ENCODE data around the gene SRGN.
A peak's percentile ranks its signal among the peaks of the same experiment; 100 is the strongest.
"Not testable (repeated sequence)": the region's sequence is repeated elsewhere in the genome, so short reads cannot be mapped to it uniquely, and the experiment has no call there.

The SRGN gene, protein sequence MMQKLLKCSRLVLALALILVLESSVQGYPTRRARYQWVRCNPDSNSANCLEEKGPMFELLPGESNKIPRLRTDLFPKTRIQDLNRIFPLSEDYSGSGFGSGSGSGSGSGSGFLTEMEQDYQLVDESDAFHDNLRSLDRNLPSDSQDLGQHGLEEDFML

GRCh38 chr10:69087590-69088470 lies at the start of gene SRGN:
Gene SRGN, plus strand, starts transcription at chr10:69088103. Its CDS starts 55 bp downstream, at chr10:69088158.
- DNase-seq (ENCODE audit: low read depth in 2 of 2) = peak in 1 of 2 donors; percentile 55

- DNase-seq (ENCODE audit: low read depth in 2 of 2) = not testable (repeated sequence)
Observed at GRCh38 chr10:69040904-69041303, 47.0 kb upstream of the SRGN start.

- no peak for DNase-seq (ENCODE audit: low read depth in 2 of 2)
Observed at GRCh38 chr10:69042417-69042816, 45.5 kb upstream of the SRGN start.

- no peak for DNase-seq (ENCODE audit: low read depth in 2 of 2)
Observed at GRCh38 chr10:69042838-69043237, 45.1 kb upstream of the SRGN start.

DNA sequence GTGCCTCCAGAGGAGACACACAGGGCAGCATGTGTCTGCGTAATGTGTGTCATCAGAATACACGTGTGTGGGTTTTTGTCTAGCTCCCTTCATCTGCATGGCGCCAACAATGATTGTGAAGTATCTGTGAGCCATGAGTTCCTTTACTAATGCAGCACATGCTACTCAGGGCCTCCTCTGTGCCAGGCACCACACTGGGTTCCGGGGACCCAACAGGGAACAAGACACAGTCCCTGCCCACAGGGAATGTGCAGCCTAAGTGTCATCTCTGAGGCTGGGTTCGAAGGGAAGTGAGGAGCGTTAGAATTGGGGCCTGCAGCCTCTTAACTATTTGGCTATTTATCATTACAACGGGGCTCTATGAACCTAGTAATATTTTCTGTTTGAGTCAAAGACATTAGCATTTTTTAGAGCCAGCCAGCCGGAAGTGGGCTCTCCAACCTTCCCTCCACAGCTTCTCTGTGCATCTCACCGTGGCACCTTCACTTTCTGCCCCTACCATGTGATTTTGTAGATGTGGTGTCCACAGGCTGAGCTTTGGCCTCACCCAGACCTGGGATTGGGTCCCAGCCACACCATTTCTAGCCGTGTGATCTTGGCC lies 43.9 kb upstream of the SRGN start:
- DNase-seq (ENCODE audit: low read depth in 2 of 2) = no peak

GRCh38 chr10:69044546-69044945 lies 43.4 kb upstream of the SRGN start:
- no peak for DNase-seq (ENCODE audit: low read depth in 2 of 2)

DNA sequence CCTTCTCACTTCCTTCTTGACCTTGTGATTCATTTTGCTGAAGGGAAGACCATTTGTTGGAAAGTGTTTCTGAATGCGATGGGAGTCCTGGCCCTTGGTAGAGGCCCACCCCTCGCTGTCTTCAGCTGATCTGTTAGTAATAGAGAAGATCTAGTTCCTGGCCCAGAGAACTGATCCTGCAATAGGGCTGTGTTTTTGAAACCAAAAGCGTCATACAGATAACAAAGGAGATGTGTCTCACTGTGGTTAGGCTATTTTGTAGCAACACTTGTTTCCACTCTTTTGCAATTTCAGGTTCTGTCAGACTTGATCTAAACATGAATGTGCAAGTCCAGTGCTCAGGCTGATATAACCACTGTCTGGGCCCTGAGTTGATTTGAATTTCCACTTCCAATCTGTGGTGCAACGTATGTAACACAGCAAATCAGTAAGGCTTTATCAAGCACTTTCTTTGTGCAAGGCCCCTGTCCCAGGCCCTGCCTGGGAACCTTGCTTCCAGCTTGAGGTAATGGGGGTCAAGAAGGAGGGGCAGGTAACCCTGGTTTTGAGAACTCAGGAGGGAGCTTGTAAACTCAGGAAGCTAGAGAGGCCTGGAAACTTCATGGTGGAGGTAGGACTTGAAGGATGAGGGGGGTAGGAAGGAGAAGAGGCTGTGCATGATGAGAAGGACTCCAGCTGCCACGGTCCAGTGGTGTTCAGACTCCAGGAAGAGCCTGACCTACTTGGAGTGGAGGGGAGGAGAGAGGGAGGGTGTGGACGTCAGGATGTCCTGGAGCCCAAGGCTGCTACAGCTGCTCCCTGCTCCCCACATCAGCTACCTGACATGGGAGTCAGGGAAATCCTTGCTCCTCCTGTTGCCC lies 42.2 kb upstream of the SRGN start:
- no peak for DNase-seq (ENCODE audit: low read depth in 2 of 2)

GRCh38 chr10:69047111-69047832 lies 40.6 kb upstream of the SRGN start:
- DNase-seq (ENCODE audit: low read depth in 2 of 2) = no peak

DNA sequence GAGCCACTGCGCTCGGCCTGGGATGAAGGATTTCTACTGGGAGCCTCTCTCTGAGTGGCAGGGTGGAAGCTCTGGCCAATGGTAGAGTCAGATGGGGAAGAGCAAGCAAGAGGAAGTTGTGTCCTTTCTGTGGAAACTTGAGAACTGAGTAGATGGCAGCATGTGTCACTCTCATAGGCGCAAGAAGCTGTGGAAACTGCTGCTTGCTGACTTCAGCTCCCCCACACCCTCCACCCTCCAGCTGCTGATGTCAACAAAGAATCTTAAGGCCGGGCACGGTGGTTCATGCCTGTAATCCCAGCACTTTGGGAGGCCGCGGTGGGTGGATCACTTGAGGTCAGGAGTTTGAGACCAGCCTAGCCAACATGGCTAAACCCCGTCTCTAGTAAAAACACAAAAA lies 39.8 kb upstream of the SRGN start:
- DNase-seq (ENCODE audit: low read depth in 2 of 2) = peak in 1 of 2 donors; percentile 33

DNA sequence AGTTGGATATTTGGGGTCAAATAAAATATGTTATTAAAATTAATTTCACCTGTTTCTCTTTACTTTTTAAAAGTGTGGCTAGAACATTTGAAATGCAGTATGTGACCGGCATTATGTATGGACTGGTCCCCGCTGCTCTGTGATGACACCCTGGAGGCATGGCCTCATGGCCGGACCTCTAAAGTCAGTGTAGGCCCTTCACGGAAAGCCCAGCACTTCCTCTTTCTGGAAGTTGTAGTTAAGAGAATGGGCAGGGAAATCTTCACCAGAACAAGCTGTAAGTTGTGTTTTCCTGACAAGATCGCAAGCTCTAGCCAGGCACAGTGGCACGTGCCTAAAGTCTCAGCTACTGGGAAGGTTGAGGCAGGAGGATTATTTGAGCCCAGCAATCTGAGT lies 38.3 kb upstream of the SRGN start:
- DNase-seq (ENCODE audit: low read depth in 2 of 2) = no peak

DNA sequence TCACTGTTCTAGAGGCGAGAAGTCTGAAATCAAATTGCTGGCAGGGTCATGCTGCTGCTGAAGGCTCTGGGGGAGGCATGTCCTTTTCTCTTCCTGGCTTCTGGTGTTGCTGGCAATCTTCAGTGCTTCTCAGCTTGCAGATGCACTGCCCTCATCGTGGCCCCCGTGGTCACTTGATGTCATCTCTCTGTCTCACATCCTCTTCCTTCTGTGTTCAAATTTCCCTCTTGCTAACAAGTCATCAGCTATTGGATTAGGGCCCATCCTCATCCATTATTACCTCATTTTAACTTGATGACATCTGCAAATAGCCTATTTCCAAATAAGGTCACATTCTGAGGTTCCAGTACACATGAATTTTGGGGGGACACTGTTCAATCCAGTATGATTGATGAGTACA lies 36.6 kb upstream of the SRGN start:
- no peak for DNase-seq (ENCODE audit: low read depth in 2 of 2)

DNA sequence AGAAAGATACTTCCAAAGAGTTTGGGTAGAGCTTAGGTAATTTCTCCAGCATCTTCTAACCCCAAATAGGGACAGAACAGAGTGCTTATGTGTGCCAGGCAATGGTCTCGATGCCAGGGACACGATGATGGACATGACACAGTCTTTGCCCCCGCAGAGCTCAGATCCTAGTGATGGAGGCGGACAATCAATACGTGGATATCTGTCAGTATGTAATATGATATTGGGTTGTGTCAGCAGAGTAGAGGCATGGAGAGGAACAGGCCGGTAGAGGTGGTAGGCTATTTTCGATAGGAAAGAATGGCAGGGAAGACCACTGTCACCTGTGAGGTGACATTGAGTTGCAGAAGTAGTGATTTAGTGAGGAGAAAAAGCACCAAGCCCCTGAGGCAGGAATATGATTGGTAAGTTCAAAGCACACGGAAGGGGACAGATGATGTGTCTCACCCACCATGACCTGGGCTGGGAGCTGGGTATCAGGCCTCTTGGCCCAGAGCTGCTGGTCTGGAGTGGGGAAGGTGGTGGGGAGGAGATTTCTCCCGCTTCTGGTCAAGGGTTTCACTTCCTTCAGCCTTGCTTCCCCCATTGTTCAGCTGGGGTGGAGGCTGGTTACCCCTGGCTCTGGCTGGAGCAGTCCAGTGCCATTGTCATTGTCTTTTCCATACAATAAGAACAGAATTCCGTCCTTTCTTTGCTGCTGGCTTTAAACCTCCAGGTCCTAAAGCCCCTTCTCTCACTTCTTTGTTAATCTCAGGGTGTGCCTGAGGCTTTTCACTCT lies 36.0 kb upstream of the SRGN start:
- no peak for DNase-seq (ENCODE audit: low read depth in 2 of 2)

GRCh38 chr10:69052736-69053135 lies 35.2 kb upstream of the SRGN start:
- DNase-seq (ENCODE audit: low read depth in 2 of 2) = no peak

DNA sequence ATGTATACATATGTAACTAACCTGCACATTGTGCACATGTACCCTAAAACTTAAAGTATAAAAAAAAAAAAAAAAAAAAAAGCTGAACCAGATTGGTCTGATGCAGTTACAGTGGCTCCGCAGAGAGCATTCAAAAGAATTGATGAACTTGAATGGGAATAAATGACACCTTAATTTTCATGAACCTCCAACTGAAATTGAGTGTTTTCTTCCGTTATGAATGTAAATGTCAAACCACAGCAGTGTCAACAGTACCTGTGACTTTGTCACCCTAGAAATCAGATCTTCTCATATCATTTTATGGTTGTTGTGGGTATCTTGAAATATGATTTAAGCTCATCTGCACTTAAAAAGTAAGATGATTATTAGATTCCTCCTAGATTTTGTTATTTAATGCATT lies 32.7 kb upstream of the SRGN start:
- DNase-seq (ENCODE audit: low read depth in 2 of 2) = no peak

GRCh38 chr10:69056129-69056528 lies 31.8 kb upstream of the SRGN start:
- DNase-seq (ENCODE audit: low read depth in 2 of 2) = no peak

- DNase-seq (ENCODE audit: low read depth in 2 of 2) = no peak
Observed at GRCh38 chr10:69056536-69057260, 31.2 kb upstream of the SRGN start.

- DNase-seq (ENCODE audit: low read depth in 2 of 2) = no peak
Observed at GRCh38 chr10:69057261-69057950, 30.5 kb upstream of the SRGN start.

DNA sequence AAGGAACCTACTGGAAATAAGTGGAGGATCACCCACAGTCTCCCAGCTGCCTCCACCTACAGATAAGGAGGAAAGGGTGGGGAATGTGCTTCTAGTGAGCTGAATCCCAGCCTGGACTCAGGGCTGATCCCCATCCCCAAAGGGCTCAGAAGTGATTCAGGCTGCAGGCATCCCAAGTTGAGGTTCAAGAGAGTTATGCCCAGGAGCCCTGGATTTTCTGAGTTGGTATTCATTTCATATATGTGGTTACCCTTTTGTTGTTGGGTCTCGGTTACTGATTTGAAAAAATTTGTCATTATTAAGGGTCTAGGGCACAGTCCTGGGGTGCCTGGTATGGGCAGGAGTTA lies 30.0 kb upstream of the SRGN start:
- no peak for DNase-seq (ENCODE audit: low read depth in 2 of 2)

DNA sequence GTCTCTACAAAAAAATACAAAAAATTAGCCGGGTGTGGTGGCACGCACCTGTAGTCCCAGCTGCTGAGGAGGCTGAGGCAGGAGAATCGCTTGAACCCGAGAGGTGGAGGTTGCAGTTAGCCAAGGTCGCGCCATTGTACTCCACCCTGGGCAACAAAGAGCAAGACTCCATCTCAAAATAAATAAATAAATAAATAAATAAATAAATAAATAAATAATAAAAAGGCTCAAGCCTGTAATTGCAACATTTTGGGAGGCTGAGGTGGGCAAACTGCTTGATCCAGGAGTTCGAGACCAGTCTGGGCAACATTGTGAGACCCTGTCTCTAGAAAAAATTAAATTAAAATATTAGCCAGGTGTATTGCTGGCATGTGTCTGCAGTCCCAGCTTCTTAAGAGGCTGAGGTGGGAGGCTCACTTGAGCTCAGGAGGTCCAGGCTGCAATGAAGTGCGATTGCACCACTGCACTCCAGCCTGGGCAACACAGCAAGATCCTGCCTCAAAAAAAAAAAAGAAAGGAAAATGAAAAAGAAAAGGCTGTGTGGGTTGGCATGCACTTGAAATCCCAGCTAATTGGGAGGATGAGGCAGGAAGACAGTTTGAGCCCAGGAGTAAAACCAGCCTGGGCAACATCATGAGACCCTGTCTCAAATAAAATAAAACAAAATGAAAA lies 27.6 kb upstream of the SRGN start:
- DNase-seq (ENCODE audit: low read depth in 2 of 2) = no peak
